ENCODE data around the gene TIPRL. TPM values are rescaled to one million over a fixed set of nuclear protein-coding genes. Genes with fewer than 3 reads are reported as not detected.
A peak's percentile ranks its signal among the peaks of the same experiment; 100 is the strongest.

Gene TIPRL
- total and polyA plus RNA-seq, 11 donors = 11.8 to 39.4 (median 32.7) TPM

DNA sequence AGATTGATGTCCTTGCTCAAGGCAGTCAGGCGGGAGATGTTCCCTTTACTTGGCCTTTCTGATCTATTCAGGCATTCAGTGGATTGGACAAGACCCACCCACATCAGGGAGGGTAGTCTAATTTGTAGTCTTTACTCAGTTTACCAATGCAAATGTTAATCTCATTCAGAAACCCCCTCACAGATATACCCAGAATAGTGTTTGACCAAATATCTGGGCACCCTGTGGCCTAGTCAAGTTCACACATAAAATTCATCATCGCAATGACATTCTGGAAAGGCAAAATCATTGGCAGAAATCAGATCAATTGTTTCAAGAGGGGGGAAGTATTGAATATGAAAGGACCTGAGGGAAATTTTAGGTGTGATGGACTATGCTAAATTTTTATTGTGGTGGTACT lies 34.6 kb downstream of the TIPRL start:
- 96 to 99% (median 98%) methylated on average over 2 of the region's 2 CpGs for WGBS, 4 donors
- TF ChIP-seq, protein P1, sequence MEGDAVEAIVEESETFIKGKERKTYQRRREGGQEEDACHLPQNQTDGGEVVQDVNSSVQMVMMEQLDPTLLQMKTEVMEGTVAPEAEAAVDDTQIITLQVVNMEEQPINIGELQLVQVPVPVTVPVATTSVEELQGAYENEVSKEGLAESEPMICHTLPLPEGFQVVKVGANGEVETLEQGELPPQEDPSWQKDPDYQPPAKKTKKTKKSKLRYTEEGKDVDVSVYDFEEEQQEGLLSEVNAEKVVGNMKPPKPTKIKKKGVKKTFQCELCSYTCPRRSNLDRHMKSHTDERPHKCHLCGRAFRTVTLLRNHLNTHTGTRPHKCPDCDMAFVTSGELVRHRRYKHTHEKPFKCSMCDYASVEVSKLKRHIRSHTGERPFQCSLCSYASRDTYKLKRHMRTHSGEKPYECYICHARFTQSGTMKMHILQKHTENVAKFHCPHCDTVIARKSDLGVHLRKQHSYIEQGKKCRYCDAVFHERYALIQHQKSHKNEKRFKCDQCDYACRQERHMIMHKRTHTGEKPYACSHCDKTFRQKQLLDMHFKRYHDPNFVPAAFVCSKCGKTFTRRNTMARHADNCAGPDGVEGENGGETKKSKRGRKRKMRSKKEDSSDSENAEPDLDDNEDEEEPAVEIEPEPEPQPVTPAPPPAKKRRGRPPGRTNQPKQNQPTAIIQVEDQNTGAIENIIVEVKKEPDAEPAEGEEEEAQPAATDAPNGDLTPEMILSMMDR (IDR thresholded peaks at IDR 0.05) = no peak
- no peak for TF ChIP-seq POLR2A (IDR thresholded peaks at IDR 0.05)
- Histone ChIP-seq H3K27me3 (no peaks in the 10 kb centered on the region), H3K9me3 (peaks cover 0 to 40% (median 4%) of the 10 kb centered on the region in 12 donors), H3K27ac (no peak overlapping the region), H3K4me3 (no peak overlapping the region), H3K36me3 (no peaks in the 10 kb centered on the region), H3K4me1 (peaks cover 0 to 7% (median 0%) of the 10 kb centered on the region in 12 donors)
- DNase-seq = no peak
- intact Hi-C loops (cut with DNase I) = no loop called here
- ATAC-seq = no peak

GRCh38 chr1:168216171-168216570 lies 37.4 kb downstream of the TIPRL start:
- Histone ChIP-seq H3K36me3 (no peaks in the 10 kb centered on the region), H3K4me3 (no peak overlapping the region), H3K27ac (no peak overlapping the region), H3K4me1 (peaks cover 0 to 7% (median 0%) of the 10 kb centered on the region in 12 donors), H3K27me3 (no peaks in the 10 kb centered on the region), H3K9me3 (peaks cover 0 to 28% (median 4%) of the 10 kb centered on the region in 12 donors)
- TF ChIP-seq, protein P1 (IDR thresholded peaks at IDR 0.05) = no peak
- no peak for TF ChIP-seq POLR2A (IDR thresholded peaks at IDR 0.05)
- DNase-seq (no peak), ATAC-seq (peak; percentile 75 to 86 (median 78))
- WGBS, 4 donors = 65 to 71% (median 68%) methylated on average over 4 of the region's 4 CpGs
- intact Hi-C loops (cut with DNase I) = no loop called here

- peaks cover 0 to 7% (median 0%) of the 10 kb centered on the region in 12 donors for H3K4me1 ChIP-seq
- no peaks in the 10 kb centered on the region for H3K27me3 ChIP-seq
- WGBS, 4 donors = 87 to 95% (median 89%) methylated on average over 4 of the region's 4 CpGs
- no peak overlapping the region for H3K27ac ChIP-seq
- DNase-seq = no peak
- TF ChIP-seq POLR2A (IDR thresholded peaks at IDR 0.05) = no peak
- TF ChIP-seq, protein P1 (IDR thresholded peaks at IDR 0.05) = no peak
- no peak for ATAC-seq
- intact Hi-C loops (cut with DNase I) = no loop called here
- H3K36me3 ChIP-seq = no peaks in the 10 kb centered on the region
- H3K4me3 ChIP-seq = no peak overlapping the region
- peaks cover 0 to 14% (median 2%) of the 10 kb centered on the region in 12 donors for H3K9me3 ChIP-seq
Measured at GRCh38 chr1:168217664-168218063, 38.9 kb downstream of the TIPRL start.

DNA sequence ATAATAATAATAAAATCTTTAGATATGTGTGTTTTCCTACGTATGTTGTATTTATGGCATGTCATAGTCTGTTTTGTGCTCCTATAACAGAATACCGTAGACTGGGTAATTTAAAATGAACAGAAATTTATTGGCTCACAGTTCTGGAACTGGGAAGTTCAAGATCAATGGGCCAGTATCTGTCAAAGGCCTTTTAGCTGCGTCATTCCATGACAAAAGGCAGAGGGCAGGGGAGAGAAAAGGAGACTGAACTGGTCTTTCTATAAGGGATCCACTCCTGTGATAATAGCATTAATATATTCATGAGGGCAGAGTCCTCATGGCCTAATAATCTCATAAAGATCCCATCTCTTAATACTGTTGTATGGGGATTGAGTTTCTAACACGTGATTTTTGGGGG lies 39.9 kb downstream of the TIPRL start:
- H3K27ac ChIP-seq = no peak overlapping the region
- no peaks in the 10 kb centered on the region for H3K36me3 ChIP-seq
- H3K9me3 ChIP-seq = peaks cover 0 to 8% (median 0%) of the 10 kb centered on the region in 12 donors
- DNase-seq = no peak
- H3K4me1 ChIP-seq = peaks cover 0 to 7% (median 0%) of the 10 kb centered on the region in 12 donors
- H3K27me3 ChIP-seq = no peaks in the 10 kb centered on the region
- H3K4me3 ChIP-seq = no peak overlapping the region
- WGBS, 4 donors = 77 to 89% (median 83%) methylated on average over 4 of the region's 4 CpGs
- no peak for ATAC-seq
- intact Hi-C loops (cut with DNase I) = no loop called here
- TF ChIP-seq, protein P1 (IDR thresholded peaks at IDR 0.05) = no peak
- TF ChIP-seq POLR2A (IDR thresholded peaks at IDR 0.05) = no peak

Data from heart left ventricle (tissue), 16 donors.